T-helper 1 cell treated with Interleukin-12 subunit alpha and Interleukin-12 subunit beta and Interleukin-4 antibody, amounts not matched to agents 30 μg/mL and 1 μg/mL, for 36 hours (primary cell): ENCODE data around the gene STMND1.
"Not testable (repeated sequence)": the region's sequence is repeated elsewhere in the genome, so short reads cannot be mapped to it uniquely, and the experiment has no call there.

Experiments used
- H3K27ac Mint-ChIP-seq: one replicate; pipeline ENCODE4 v1.8.0; 2021; ENCODE audit warnings: mild to moderate bottlenecking, mixed read lengths
- H3K27me3 Mint-ChIP-seq: one replicate; pipeline ENCODE4 v1.8.0; 2021; ENCODE audit warnings: low read depth, mixed read lengths
- H3K36me3 Mint-ChIP-seq: one replicate; pipeline ENCODE4 v1.8.0; 2021; ENCODE audit warnings: low read depth, mixed read lengths
- H3K4me1 Mint-ChIP-seq: one replicate; pipeline ENCODE4 v1.8.0; 2021; ENCODE audit warnings: low read depth, mixed read lengths
- H3K4me3 Mint-ChIP-seq: one replicate; pipeline ENCODE4 v1.8.0; 2021; ENCODE audit warnings: mild to moderate bottlenecking, moderate library complexity, mixed read lengths
- H3K9me3 Mint-ChIP-seq: one replicate; pipeline ENCODE4 v1.8.0; 2021; ENCODE audit warnings: mixed read lengths

STMND1 gene

DNA sequence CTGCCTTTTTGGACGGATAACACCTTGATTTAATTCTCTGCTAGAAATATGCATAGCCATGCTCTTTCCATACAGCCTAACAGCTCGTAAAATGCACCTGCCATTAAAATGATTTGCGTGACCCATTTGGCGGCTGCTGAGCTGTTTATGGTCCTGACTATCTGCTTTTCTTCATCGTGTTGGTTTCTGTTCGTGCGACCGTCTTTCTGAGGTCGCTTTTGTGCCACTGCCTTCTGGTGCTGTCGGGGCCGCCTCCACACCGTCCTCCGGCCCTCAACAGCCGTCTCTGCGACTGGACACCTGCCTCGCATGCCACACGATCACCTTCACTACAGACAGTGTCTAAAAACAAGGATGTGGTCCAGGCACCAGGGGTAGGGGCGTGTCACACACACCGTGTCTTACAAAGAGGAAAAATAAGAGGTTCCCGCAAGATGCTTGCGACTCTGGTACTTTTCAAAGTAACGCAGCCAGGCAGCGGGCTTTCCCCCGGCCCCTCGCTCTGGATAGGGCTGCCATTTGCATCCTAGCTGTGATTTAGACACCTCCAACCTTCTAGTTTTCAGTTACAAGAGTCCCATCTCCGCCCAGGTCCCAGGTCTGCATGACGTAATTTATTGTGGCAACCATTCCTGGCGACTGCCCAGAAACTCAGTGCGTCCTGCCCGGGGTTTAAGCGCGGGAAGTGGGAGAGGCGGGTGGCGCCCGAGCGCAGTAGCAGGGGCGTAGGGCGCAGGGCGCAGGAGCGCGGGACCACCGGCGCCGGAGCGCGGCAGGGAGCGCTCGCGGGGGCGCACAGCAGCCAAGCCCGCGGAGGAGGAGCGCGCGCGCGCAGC lies at the start of gene STMND1:
TSS of gene STMND1 (plus strand) at position 629 of the 836 bp plus-strand sequence. CDS start 208 bp downstream, outside the sequence.
- Mint-ChIP-seq H3K27me3 (peaks cover 51% of the 10 kb centered on the region), H3K27ac (no peak within 1 kb of the TSS), H3K4me1 (no peaks in the 10 kb centered on the region), H3K36me3 (no peaks in the 10 kb centered on the region), H3K4me3 (no peak within 1 kb of the TSS), H3K9me3 (no peaks in the 10 kb centered on the region)

DNA sequence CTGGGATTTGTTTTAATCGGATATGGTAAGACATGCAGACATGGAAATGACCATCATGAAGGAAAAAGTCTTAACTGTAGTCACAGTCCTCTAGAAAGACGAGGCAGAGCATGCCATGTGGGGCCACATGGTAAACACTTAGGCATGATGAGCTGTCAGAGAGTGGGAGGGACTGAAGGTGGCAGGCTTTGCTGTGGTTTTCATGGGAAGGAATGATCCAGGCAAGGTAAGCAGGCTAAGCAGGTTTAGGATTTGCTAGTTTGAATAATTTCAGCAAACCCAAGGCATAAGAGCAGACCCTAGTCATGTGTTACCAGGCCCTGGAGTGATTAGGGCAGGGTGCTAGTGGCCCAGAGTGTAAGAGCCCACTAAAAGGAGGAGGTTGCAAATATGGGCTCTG lies 47.2 kb upstream of the STMND1 start:
- H3K9me3 Mint-ChIP-seq: no peaks in the 10 kb centered on the region
- H3K36me3 Mint-ChIP-seq: no peaks in the 10 kb centered on the region
- no peaks in the 10 kb centered on the region for H3K27me3 Mint-ChIP-seq
- no peak overlapping the region for H3K27ac Mint-ChIP-seq
- H3K4me3 Mint-ChIP-seq: no peak overlapping the region
- H3K4me1 Mint-ChIP-seq: no peaks in the 10 kb centered on the region

DNA sequence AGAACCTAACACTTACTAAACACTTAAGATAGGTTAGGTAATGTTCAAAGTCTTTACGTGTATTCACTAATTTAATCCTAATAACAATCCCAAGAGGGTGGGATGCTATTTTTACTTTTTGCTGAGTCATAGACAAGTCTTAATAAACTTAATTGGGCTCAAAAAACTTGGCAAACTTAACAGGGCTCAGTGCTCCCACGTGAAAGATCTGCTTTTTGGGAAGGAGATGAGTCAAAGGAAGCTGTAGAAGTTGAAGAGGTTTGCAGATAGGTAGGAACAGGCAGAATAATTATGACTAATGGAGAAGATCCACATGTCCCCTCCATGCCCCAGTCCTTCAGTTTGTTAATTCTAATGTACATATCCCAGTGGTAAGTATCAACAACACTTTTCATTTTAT lies 44.5 kb upstream of the STMND1 start:
- H3K27me3 Mint-ChIP-seq: no peaks in the 10 kb centered on the region
- H3K4me1 Mint-ChIP-seq: no peaks in the 10 kb centered on the region

DNA sequence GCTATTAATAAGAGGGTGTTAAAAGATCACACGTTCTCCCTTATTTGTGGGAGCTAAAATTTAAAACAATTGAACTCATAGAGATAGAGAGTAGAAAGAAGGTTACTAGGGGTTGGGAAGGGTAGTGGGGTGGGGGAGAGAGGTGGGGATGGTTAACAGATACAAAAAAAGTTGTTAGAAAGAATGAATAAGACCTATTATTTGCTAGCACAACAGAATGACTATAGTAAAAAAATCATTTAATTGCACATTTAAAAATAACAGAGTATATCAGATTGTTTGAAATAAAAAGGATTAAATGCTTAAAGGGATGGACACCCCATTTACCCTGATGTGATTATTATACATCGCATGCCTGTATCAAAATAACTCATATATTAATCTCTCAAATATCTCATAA lies 43.3 kb upstream of the STMND1 start:
- Mint-ChIP-seq H3K4me3 (no peak overlapping the region), H3K27ac (no peak overlapping the region), H3K27me3 (no peaks in the 10 kb centered on the region), H3K4me1 (no peaks in the 10 kb centered on the region), H3K9me3 (no peaks in the 10 kb centered on the region), H3K36me3 (no peaks in the 10 kb centered on the region)

More for the DNA sequence above, 44.5 kb upstream of the STMND1 start:
- no peak overlapping the region for H3K27ac Mint-ChIP-seq
- no peaks in the 10 kb centered on the region for H3K36me3 Mint-ChIP-seq
- H3K4me3 Mint-ChIP-seq: no peak overlapping the region
- no peaks in the 10 kb centered on the region for H3K9me3 Mint-ChIP-seq

DNA sequence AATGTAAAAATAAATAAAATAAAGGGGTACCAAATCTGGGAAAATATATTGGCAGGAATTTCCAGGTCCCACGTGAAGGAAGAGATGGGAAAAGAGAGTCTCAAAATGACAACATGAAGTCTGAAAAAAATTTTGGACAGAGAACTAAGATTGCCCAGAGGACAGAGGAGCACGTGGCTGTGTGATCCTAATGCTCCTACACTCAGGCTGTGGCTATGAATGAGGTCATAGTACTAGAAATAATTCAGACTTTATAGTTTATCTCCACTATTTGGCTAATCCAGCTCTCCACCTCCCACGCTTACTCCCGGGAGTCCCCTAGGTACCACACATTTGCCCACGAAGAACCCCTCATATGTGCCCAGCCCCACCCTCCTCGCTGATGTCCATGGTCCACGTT lies 42.8 kb upstream of the STMND1 start:
- Mint-ChIP-seq H3K36me3 (no peaks in the 10 kb centered on the region), H3K9me3 (no peaks in the 10 kb centered on the region), H3K27me3 (no peaks in the 10 kb centered on the region), H3K27ac (no peak overlapping the region), H3K4me3 (no peak overlapping the region), H3K4me1 (no peaks in the 10 kb centered on the region)

DNA sequence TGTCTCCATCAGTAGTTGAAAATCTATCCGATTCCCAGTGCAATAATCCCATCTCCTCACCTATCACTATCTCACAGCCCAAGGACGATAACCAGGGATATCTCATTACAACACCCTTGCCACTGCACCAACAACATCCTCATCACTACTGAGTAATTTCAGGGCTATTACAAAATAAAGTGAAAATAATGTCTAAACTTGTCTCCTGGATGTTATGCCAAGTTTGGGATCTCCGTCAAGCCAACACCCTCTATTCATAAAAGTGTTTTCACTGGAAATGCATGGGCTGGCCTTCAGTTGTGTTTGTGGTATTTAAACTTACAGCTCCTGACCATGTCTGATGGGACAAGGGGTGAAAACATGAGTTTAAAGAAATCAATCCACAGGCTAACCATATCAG lies 42.0 kb upstream of the STMND1 start:
- H3K27me3 Mint-ChIP-seq: no peaks in the 10 kb centered on the region
- H3K4me3 Mint-ChIP-seq: no peak overlapping the region
- H3K27ac Mint-ChIP-seq: no peak overlapping the region
- no peaks in the 10 kb centered on the region for H3K9me3 Mint-ChIP-seq
- H3K4me1 Mint-ChIP-seq: no peaks in the 10 kb centered on the region
- H3K36me3 Mint-ChIP-seq: no peaks in the 10 kb centered on the region

DNA sequence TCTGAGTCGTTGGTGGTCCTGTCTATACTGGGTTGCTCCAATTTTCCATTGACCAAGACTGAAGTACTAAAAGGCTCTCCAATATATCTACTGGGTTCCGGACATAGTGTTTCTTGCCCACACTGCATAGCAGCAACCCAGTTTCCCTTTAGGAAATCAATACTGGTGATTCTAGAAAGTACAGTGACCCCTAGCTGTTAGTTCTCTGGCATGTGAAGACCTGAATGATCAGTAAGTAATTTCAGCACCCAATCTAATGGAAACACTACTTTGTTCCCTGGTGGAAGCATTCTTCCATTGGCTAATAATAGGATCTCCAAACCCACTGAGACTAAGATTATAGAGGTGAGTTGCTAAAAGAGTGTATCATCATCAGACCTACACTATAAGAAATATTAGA lies 40.8 kb upstream of the STMND1 start:
- H3K27me3 Mint-ChIP-seq: no peaks in the 10 kb centered on the region
- no peak overlapping the region for H3K4me3 Mint-ChIP-seq
- no peaks in the 10 kb centered on the region for H3K9me3 Mint-ChIP-seq
- H3K27ac Mint-ChIP-seq: no peak overlapping the region
- no peaks in the 10 kb centered on the region for H3K36me3 Mint-ChIP-seq
- no peaks in the 10 kb centered on the region for H3K4me1 Mint-ChIP-seq

DNA sequence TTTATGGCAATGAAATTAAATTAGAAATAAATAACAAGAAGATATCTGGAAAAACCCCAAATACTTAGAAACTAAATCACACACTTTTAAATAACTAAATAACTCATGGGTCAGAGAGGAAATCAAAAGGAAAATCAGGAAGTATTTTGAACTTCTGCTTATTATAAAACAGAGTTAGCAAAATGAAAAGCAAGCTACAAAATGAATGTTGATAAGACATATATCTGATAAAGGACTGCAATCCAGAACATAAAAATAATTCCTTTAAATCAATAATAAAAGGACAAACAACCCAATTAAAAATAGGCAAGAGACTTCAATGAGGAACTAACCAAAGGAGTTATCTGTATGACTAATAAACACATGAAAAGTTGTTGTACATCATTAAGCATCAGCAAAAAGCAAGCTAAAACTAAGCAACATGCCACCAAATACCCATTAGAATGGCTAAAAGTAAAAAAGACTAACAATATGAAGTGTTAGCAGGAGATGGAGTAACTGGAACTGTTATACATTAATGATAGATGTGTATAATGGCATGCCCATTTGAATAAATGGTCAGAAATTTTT lies 38.9 kb upstream of the STMND1 start:
- Mint-ChIP-seq H3K36me3 (no peaks in the 10 kb centered on the region), H3K27me3 (no peaks in the 10 kb centered on the region), H3K9me3 (no peaks in the 10 kb centered on the region), H3K4me3 (no peak overlapping the region), H3K4me1 (no peaks in the 10 kb centered on the region), H3K27ac (no peak overlapping the region)

DNA sequence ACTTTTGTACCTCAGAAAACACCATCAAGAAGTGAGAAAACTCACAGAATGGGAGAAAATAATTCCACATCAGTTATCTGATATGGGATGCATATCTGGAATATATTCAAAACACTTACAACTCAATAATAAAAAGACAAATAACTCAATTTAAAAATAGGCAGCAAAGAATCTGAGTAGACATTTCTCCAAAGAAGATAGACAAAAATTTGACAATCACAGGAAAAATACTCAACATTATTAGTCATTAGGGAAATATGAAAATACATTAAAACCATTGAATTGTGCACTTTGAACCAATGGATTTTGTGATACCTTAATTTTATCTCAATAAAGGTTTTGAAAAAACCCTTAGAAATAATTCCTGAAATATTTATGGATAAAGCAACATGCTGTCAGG lies 36.9 kb upstream of the STMND1 start:
- no peaks in the 10 kb centered on the region for H3K9me3 Mint-ChIP-seq
- H3K27ac Mint-ChIP-seq: no peak overlapping the region
- no peak overlapping the region for H3K4me3 Mint-ChIP-seq
- no peaks in the 10 kb centered on the region for H3K36me3 Mint-ChIP-seq
- no peaks in the 10 kb centered on the region for H3K27me3 Mint-ChIP-seq
- no peaks in the 10 kb centered on the region for H3K4me1 Mint-ChIP-seq

DNA sequence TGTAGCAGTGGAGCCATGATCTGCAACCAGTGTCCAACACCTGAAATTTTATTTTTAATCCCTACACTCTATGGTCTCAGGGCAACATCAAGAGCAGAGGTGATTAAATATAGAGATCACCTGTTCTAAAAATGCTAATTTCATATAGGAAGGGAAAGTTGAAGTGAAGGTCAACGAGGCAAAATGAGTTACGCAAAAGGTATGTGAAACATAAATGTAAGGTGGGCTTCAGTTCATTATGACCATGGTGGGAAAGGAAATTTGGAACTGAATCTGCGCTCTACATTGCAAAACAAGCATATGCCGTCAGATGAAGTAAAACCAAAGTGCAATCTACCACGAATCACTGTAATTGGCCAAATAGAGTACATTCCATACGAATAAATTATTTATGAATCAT lies 35.2 kb upstream of the STMND1 start:
- no peak overlapping the region for H3K27ac Mint-ChIP-seq
- H3K27me3 Mint-ChIP-seq: no peaks in the 10 kb centered on the region

DNA sequence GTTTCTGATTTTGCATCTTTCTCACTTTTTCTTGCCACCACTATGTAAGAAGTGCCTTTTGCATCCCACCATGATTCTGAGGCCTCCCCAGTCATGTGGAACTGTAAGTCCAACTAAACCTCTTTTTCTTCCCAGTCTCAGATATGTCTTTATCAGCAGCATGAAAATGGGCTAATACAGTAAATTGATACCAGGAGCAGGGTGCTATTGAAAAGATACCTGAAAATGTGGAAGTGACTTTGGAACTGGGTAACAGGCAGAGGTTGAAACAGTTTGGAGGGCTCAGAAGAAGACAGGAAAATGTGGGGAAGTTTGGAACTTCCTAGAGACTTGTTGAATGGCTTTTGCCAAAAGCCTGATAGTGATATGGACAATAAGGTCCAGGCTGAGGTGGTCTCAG lies 32.9 kb upstream of the STMND1 start:
- not testable (repeated sequence) for H3K27me3 Mint-ChIP-seq, H3K4me1 Mint-ChIP-seq, H3K36me3 Mint-ChIP-seq, H3K9me3 Mint-ChIP-seq, H3K4me3 Mint-ChIP-seq, H3K27ac Mint-ChIP-seq

More for the DNA sequence above, 35.2 kb upstream of the STMND1 start:
- H3K4me3 Mint-ChIP-seq: no peak overlapping the region
- H3K9me3 Mint-ChIP-seq: peaks cover 4% of the 10 kb centered on the region
- H3K4me1 Mint-ChIP-seq: no peaks in the 10 kb centered on the region
- H3K36me3 Mint-ChIP-seq: no peaks in the 10 kb centered on the region

DNA sequence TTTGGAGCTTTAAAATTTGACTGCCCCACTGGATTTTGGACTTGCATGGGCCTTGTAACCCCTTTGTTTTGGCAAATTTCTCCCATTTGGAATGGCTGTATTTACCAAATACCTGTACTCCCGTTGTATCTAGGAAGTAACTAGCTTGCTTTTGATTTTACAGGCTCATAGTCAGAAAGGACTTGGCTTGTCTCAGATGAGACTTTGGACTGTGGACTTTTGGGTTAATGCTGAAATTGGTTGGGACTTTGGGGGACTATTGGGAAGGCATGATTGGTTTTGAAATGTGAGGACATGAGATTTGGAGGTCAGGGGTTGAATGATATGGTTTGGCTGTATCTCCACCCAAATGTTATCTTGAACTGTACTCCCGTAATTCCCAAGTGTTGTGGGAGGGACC lies 31.4 kb upstream of the STMND1 start:
- not testable (repeated sequence) for H3K4me1 Mint-ChIP-seq, H3K9me3 Mint-ChIP-seq, H3K27me3 Mint-ChIP-seq, H3K27ac Mint-ChIP-seq, H3K4me3 Mint-ChIP-seq, H3K36me3 Mint-ChIP-seq

DNA sequence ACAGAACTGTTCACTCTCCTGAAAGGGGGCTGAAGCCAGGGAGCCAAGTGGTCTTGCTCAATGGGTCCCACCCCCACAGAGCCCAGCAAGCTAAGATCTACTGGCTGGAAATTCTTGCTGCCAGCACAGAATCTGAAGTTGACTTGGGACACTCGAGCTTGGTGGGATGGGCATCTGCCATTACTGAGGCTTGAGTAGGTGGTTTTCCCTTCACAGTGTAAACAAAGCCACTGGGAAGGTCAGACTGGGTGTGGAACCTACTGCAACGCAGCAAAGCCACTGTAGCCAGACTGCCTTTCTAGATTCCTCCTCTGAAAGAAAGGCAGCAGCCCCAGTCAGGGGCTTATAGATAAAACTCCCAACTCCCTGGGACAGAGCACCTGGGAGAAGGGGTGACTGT lies 28.3 kb upstream of the STMND1 start:
- not testable (repeated sequence) for H3K4me1 Mint-ChIP-seq, H3K4me3 Mint-ChIP-seq, H3K36me3 Mint-ChIP-seq, H3K27me3 Mint-ChIP-seq, H3K9me3 Mint-ChIP-seq, H3K27ac Mint-ChIP-seq

DNA sequence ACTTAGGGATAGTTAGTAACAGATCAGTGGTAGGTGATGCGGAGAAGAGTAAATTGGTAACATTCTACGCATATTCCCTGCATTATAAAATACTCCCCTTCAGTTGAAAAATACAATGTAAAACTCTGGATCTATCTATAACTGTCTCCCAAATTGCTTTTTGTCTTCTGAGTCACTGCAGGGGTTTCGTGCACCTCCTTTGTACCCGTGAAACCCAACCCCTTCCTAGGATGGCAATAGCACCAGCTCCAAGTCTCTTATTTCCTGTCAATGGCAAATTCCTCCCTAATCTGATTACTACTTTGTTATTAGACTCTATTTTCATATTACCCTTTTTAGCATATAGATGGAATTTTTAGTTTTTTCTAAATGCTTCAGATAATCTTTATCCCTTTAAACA lies 20.6 kb upstream of the STMND1 start:
- H3K9me3 Mint-ChIP-seq: no peaks in the 10 kb centered on the region
- H3K4me1 Mint-ChIP-seq: no peaks in the 10 kb centered on the region
- H3K27me3 Mint-ChIP-seq: no peaks in the 10 kb centered on the region
- no peak overlapping the region for H3K4me3 Mint-ChIP-seq
- no peak overlapping the region for H3K27ac Mint-ChIP-seq
- H3K36me3 Mint-ChIP-seq: no peaks in the 10 kb centered on the region

DNA sequence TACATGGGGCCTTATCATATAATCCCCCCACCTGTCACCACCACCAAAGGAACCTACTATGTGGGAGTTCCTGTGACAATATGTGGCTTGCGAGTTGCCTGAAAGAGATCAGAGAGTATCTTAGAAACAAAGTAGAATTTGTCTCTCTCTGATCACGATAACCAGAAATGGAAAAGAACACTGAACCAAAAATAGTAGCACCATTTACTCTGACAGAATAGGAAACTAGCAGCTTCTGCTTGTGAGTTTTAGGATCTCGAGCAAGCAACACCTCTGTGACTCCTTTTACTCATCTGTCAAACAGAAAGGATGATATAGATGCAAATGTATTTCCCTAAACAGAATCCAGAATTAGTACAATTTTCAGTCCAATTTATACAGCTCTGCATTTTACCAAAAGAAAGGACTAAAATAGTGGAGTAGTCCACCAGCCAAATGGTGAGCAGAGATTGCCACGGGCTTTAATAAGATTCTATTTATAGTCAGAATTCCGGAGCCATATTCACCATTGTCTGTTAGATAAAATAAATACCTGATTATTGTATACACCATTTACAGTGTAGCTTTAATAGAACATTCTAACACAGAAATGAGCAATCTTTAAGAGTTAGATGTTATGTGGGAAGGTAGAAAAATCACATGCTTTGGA lies 19.9 kb upstream of the STMND1 start:
- H3K27ac Mint-ChIP-seq: no peak overlapping the region
- no peak overlapping the region for H3K4me3 Mint-ChIP-seq
- no peaks in the 10 kb centered on the region for H3K36me3 Mint-ChIP-seq
- no peaks in the 10 kb centered on the region for H3K4me1 Mint-ChIP-seq
- H3K27me3 Mint-ChIP-seq: no peaks in the 10 kb centered on the region
- no peaks in the 10 kb centered on the region for H3K9me3 Mint-ChIP-seq
